ENCODE data around the gene TMC6.

TMC6 gene

DNA sequence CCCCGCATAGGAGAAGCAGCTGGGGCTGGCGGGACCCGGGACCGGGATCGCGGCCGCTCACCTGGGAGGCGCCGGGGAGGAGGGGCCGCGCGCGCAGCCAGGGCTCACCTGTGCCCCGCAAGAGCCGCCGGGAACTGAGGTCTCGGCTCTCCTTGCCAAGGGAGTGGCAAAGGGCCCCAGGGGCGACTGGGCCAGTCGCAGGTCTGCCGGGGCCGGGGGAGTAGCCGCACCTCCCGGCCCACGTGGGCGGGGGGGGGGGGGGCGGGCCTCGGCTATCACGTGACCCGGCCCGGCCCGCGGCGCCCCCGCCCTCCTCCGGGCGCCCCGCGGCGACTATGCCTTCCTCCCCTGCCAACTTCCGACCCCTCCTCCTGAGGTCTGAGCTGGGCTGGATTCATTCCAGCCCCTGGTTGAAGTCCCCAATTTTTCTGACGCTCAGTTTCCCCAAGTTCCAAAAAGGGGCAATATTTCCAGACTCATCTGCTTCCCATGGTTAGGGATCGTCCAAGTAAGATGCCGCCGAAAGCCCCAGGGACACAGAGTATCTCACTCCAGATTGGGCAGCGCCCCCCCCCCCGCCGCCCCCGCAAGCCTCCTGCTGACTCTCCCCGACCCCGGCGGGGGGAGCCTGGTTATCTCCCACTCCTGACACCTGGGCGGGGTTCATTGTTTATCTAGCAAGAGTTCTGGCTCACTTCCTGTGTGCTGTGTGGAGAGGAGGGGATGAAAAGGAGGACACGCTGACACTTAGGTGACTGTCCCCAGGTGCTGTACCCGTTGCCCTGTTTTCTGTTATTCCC, at the start of gene TMC6:
Gene TMC6 (minus strand): TSS at position 205 of the 800 bp plus-strand sequence. CDS start 1,923 bp downstream, outside the sequence.
- peak within 1 kb of the TSS; percentile 98 for H3K27ac ChIP-seq
- no peaks in the 10 kb centered on the region for H3K27me3 ChIP-seq
- peak within 1 kb of the TSS; percentile 80 to 87 for H3K4me3 ChIP-seq (ENCODE audit: low read depth in 1 of 2, low read length in 1 of 2)
- TF ChIP-seq, protein P1, sequence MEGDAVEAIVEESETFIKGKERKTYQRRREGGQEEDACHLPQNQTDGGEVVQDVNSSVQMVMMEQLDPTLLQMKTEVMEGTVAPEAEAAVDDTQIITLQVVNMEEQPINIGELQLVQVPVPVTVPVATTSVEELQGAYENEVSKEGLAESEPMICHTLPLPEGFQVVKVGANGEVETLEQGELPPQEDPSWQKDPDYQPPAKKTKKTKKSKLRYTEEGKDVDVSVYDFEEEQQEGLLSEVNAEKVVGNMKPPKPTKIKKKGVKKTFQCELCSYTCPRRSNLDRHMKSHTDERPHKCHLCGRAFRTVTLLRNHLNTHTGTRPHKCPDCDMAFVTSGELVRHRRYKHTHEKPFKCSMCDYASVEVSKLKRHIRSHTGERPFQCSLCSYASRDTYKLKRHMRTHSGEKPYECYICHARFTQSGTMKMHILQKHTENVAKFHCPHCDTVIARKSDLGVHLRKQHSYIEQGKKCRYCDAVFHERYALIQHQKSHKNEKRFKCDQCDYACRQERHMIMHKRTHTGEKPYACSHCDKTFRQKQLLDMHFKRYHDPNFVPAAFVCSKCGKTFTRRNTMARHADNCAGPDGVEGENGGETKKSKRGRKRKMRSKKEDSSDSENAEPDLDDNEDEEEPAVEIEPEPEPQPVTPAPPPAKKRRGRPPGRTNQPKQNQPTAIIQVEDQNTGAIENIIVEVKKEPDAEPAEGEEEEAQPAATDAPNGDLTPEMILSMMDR (IDR thresholded peaks at IDR 0.05), result peak; percentile 12
- H3K9me3 ChIP-seq, result no peaks in the 10 kb centered on the region
- peaks cover 87 to 92% of the 10 kb centered on the region in 2 experiments for H3K4me1 ChIP-seq (ENCODE audit: control insufficient read depth in 1 of 2, insufficient read depth in 1 of 2, low read depth in 1 of 2, low read length in 1 of 2)
- peaks cover 38% of the 10 kb centered on the region for H3K36me3 ChIP-seq

DNA sequence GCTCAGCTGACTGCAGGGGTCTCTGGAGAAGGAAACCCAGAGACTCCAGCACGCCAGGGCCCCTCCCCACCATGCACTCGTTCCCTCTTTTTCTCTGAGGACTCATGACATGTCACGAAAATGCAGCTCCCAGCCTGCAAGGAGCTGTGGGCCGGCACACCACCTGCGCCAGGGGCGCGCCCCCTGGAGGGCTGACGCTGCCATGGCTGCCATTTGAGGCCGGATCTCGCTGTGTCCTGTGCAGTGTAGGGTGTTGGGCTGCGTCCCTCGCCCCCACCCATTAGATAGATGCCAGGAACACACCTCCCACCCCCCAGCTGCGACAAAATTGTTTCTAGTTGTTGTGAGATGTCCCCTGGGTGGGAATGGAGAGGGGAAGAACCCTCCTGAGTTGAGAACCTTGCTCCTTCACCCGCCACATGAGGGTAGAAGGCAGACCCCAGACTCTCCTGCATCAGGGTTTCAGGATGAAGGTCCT, 48.0 kb upstream of the TMC6 start:
- H3K4me3 ChIP-seq (ENCODE audit: low read depth in 1 of 2, low read length in 1 of 2), result no peak overlapping the region
- peaks cover 10% of the 10 kb centered on the region for H3K36me3 ChIP-seq
- TF ChIP-seq, protein P1 (IDR thresholded peaks at IDR 0.05), result peak; percentile 93
- H3K9me3 ChIP-seq, result no peaks in the 10 kb centered on the region
- peaks cover 54 to 56% of the 10 kb centered on the region in 2 experiments for H3K4me1 ChIP-seq (ENCODE audit: control insufficient read depth in 1 of 2, insufficient read depth in 1 of 2, low read depth in 1 of 2, low read length in 1 of 2)
- H3K27me3 ChIP-seq, result no peaks in the 10 kb centered on the region
- H3K27ac ChIP-seq, result peak overlapping the region; percentile 91

GRCh38 chr17:78175643-78175981, 47.1 kb upstream of the TMC6 start:
- Histone ChIP-seq H3K36me3 (peaks cover 20% of the 10 kb centered on the region), H3K9me3 (no peaks in the 10 kb centered on the region), H3K27ac (peak overlapping the region; percentile 91), H3K4me3 (ENCODE audit: low read depth in 1 of 2, low read length in 1 of 2) (no peak overlapping the region), H3K27me3 (no peaks in the 10 kb centered on the region), H3K4me1 (ENCODE audit: control insufficient read depth in 1 of 2, insufficient read depth in 1 of 2, low read depth in 1 of 2, low read length in 1 of 2) (peaks cover 64 to 66% of the 10 kb centered on the region in 2 experiments)
- TF ChIP-seq, protein P1 (IDR thresholded peaks at IDR 0.05), result no peak

GRCh38 chr17:78174870-78175642, 46.5 kb upstream of the TMC6 start:
- H3K36me3 ChIP-seq, result peaks cover 20% of the 10 kb centered on the region
- H3K4me3 ChIP-seq (ENCODE audit: low read depth in 1 of 2, low read length in 1 of 2), result peak overlapping the region; percentile 34 to 58
- no peaks in the 10 kb centered on the region for H3K27me3 ChIP-seq
- peak overlapping the region; percentile 91 for H3K27ac ChIP-seq
- H3K4me1 ChIP-seq (ENCODE audit: control insufficient read depth in 1 of 2, insufficient read depth in 1 of 2, low read depth in 1 of 2, low read length in 1 of 2), result peaks cover 70 to 71% of the 10 kb centered on the region in 2 experiments
- no peaks in the 10 kb centered on the region for H3K9me3 ChIP-seq
- TF ChIP-seq, protein P1 (IDR thresholded peaks at IDR 0.05), result no peak

DNA sequence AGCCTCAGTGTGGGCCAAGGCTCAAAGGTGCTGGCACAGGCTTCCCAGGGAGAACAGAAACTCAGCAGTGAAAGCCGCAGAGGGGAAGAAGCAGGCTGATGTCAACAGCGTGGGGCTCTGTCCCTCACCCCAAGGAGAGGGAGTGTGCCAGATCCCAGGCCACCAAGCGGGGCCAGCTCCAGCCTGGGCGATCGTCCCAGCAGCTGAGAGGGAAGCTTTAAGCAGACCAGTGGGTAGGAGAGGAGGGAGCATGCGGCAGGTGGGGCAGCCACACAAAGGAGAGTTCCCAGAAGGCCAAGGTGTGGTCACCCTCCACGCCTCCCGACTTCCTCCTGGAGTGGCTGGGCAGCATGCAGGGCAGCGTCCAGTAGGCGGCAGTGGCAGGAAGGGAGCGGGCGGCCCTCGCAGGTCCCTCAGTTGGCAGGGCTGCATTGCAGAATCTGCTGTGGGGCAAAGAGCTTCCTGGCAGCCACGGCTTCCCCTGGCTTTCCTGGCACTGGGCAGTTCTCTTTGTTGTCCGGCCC, 45.9 kb upstream of the TMC6 start:
- peaks cover 76 to 78% of the 10 kb centered on the region in 2 experiments for H3K4me1 ChIP-seq (ENCODE audit: control insufficient read depth in 1 of 2, insufficient read depth in 1 of 2, low read depth in 1 of 2, low read length in 1 of 2)
- H3K9me3 ChIP-seq, result no peaks in the 10 kb centered on the region

More for the DNA sequence above, 45.9 kb upstream of the TMC6 start:
- TF ChIP-seq, protein P1 (IDR thresholded peaks at IDR 0.05), result peak; percentile 88
- H3K27me3 ChIP-seq, result no peaks in the 10 kb centered on the region
- peak overlapping the region; percentile 34 to 58 for H3K4me3 ChIP-seq (ENCODE audit: low read depth in 1 of 2, low read length in 1 of 2)
- peak overlapping the region; percentile 91 for H3K27ac ChIP-seq
- peaks cover 20% of the 10 kb centered on the region for H3K36me3 ChIP-seq
